Erythroblast (primary cell): Measurements from ENCODE around the gene KANSL1L.

Source experiments
- GATA1 ChIP-seq: IDR thresholded peaks from 2 replicates; pipeline ENCODE4 v1.6.1; 2011; ENCODE audit warnings: low read depth, mild to moderate bottlenecking, control low read depth, low read length, moderate library complexity
- POLR2A ChIP-seq: IDR thresholded peaks from 2 replicates; pipeline ENCODE4 v1.6.1; 2011; ENCODE audit warnings: mild to moderate bottlenecking, low read length

- no peak for TF ChIP-seq POLR2A
- no peak for TF ChIP-seq GATA1
Observed at GRCh38 chr2:210195101-210195852, 24.1 kb upstream of the KANSL1L start.
